Measurements from ENCODE around the gene PCNT. TPM values are rescaled to one million over a fixed set of nuclear protein-coding genes. Genes with fewer than 3 reads are reported as not detected.
A peak's percentile ranks its signal among the peaks of the same experiment; 100 is the strongest.
"Not testable (repeated sequence)": the region's sequence is repeated elsewhere in the genome, so short reads cannot be mapped to it uniquely, and the experiment has no call there.

Gene PCNT
- total RNA-seq, 2 donors from 2014 or later: 17.6 to 28.8 TPM

DNA sequence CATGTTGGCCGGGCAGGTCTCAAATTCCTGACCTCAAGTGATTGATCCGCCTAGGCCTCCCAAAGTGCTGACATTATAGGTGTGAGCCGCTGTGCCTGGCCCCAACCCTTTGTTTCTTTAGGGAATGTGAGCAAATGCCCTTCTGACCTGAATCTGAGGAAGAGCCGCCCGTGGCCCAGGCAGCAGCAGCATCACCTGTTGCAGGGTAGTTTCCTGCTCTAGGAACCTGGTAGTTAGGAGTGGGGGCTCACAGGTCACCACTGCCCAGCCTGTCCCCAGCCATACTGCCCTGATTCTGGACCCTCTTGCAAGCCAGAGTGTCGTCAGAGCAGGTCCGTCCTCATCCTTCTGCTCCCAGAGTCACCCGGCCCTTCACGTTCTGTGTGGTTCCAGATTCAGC, 24.8 kb upstream of the PCNT start:
- DNase-seq (no peak), ATAC-seq (no peak)
- intact Hi-C loops (cut with DNase I, micrococcal nuclease): no loop called here

DNA sequence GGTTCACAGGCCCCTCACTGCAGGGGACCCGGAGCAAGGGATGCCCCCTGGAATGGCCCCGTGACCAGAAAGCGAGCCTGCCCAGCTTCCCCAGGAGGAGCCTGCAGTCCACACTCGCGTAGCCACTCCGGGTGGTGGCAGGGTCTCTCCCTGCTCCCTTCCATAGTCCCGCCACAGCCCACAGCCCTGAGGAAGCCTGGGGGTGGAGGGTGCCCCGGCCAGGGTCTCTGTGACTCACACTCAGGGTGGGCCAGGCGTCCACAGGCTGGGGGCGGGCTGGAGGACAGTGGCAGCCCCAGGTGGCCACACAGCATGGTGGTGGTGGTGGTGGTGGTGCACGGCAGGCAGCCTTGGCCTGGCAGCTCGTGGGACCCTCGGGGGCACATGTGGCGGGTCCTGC, 22.2 kb upstream of the PCNT start:
- intact Hi-C loops (cut with DNase I, micrococcal nuclease): no loop called here
- DNase-seq (no peak), ATAC-seq (no peak)

DNA sequence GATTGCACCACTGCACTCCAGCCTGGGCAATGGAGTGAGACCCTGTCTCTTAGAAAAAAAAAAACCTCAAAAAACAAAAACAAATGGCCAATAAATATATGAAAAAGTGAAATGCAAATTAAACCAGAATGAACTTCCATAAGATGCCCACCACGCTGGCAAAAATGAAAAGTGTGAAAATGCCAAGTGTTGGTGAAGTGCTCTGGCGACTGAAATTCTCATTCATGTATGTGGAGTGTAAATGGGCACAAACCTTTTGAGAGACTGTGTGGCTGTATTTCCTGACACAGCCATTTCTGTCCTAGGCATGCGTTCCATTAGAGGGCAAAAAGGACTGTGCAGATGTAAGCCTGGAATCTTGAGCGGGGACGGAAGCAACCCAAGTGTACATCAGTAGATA, 19.5 kb upstream of the PCNT start:
- ATAC-seq (no peak), DNase-seq (no peak)
- intact Hi-C loops (cut with DNase I, micrococcal nuclease): no loop called here

DNA sequence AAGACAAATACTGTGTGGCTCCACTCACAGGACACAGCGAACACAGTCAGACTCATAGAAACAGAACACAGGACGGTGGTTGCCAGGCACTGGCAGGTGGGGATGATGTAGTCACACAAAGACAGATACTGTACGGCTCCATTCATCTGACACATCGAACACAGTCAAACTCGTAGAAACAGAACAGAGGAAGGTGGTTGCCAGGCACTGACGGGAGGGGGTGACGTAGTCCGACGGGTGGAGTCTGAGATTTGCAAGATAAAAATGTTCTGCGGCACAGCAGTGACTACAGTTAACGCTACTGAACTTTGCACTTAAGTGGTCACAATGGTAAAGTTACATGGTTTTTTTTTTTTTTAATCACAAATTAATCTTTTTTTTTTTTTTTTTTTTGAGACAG, 19.0 kb upstream of the PCNT start:
- no peak for DNase-seq
- peak; percentile 6 for ATAC-seq
- intact Hi-C loops (cut with DNase I, micrococcal nuclease): no loop called here

GRCh38 chr21:46307625-46308024, 16.3 kb upstream of the PCNT start:
- ATAC-seq: no peak
- DNase-seq: no peak
- intact Hi-C loops (cut with DNase I, micrococcal nuclease): no loop called here

DNA sequence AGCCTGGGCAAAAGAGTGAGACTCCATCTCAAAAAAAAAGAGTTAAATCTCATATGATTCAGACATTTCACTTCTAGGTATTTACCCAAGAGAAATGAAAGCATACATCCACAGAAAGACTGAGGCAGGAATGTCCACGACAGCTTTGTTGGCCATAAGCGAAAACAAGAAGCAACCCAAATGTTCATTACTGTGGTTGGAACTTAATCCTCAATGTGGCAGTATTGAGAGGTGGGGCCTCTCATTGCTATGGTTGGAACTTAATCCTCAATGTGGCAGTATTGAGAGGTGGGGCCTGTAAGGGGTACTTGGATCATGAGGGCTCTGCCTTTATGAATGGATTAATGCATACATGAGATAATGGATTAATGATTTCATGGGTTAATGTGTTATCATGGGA, 15.5 kb upstream of the PCNT start:
- DNase-seq (no peak), ATAC-seq (no peak)
- intact Hi-C loops (cut with DNase I, micrococcal nuclease): no loop called here

- ATAC-seq; DNase-seq; intact Hi-C loops (cut with DNase I, micrococcal nuclease): not testable (repeated sequence)
These were observed 13.7 kb upstream of the PCNT start for GRCh38 chr21:46310260-46310659.

DNA sequence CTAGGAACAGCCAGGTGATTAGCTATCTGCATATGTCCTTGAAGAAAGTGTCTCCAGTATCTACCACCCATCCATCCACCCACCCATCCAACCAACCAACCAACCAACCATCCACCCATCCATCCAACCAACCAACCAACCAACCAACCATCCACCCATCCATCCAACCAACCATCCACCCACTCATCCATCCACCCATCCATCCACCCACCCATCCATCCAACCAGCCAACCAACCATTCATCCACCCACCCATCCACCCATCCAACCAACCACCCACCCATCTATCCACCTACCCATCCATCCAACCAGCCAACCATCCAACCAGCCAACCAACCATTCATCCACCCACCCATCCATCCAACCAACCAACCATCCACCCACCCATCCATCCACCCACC, 12.4 kb upstream of the PCNT start:
- no peak for DNase-seq
- intact Hi-C loops (cut with DNase I, micrococcal nuclease): no loop called here
- ATAC-seq: no peak

DNA sequence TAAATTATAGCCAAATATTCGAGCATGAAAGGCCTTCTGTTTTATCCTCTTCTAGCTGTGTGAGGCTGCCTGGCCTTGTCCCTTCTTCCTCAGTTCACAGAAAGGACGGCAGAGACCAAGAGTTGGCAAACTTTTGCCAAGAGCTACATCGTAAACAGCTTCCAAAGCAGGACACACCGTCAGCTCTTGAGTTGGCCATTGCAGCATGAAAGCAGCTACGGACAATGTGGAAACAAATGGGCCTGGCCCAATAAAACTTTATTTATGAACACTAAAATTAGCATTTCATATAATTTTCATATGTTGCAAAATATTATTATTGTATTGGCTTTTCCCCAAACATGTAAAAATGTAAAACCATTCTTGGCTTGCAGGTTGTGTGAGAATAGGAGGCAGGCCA, 11.0 kb upstream of the PCNT start:
- DNase-seq (no peak), ATAC-seq (no peak)
- intact Hi-C loops (cut with DNase I, micrococcal nuclease): no loop called here

DNA sequence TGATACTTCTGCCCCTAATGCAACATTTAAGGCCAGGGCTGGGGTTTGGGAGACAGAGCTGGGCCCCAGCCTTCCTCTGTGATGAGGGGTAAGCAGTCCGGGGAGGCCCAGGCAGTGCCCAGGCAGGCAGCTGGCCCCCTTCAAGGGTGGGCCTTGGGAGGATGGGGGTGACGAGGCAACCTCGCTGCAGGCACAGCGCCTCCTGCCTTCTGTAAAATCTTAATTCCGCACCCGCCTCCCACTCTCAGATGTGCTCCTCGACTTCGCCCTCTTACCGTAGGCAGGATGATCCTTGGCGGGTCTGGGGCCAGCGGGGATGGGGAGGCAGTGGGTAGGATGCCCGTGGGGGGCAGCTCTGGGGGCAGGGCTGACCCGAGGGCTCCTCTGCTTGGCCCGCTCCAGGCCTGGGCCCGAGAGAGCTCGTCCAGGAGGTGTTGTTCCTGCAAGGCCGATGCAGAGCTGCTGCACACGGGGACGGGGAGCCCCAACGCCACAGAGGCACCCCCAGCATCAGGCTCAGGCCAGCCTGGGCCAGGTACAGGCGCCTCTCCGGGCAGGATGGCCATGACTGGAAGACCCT, 9.4 kb upstream of the PCNT start:
- ATAC-seq (no peak), DNase-seq (no peak)
- intact Hi-C loops (cut with DNase I, micrococcal nuclease): no loop called here

DNA sequence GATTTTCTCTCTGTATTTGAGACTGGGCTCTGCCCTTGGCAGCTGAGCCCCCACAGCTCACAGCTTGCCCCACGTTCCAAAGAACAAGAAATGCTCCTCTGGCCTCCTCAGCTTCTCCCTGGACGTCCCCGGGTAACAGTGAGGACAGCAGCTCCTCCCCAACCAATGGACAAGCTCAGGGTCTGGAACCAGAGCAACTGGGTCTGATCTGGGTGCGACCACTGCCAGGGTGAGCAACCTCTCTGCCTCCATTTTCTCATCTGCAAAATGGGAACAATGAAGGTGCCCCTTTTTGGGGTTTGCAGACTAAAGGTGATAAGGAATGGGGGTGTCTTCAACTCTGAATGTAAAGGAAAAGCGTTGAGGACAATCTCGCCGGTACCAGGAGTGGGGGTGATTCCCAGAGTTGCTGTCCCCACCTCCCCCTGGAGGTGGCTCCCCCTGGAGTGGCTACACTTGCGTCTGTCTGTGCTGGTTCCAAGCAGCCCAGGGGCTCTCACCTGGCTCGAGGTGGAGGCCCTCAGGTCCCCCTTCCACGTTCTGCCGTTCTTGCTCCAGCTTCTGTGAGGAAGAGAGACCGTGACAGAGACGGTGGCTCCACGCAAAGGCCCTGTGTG, 7.1 kb upstream of the PCNT start:
- ATAC-seq: no peak
- intact Hi-C loops (cut with DNase I, micrococcal nuclease): no loop called here
- DNase-seq: no peak

- peak; percentile 89 for ATAC-seq
- intact Hi-C loops (cut with DNase I, micrococcal nuclease): no loop called here
- peak; percentile 73 to 74 for DNase-seq
These were observed 6.1 kb upstream of the PCNT start for GRCh38 chr21:46317710-46318463.

DNA sequence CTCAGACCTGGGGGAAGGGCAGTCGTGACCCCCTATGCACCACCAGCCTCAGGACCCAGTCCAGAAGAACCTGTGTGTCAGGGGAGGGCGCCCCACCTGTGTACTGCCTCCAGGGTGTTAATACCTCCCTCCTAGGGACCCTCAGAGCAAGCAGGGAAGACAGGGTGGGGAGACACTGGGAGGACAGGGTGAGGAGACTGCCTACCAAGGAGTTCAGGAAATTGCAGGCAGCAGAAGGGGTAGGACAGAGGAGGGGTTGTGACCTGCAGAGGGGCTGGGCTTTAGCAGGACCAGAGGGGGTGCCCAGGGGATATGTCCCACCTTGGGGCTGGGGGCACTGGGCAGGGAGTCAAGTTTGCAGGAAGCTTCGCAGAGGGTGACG, 5.5 kb upstream of the PCNT start:
- intact Hi-C loops (cut with DNase I, micrococcal nuclease): no loop called here
- ATAC-seq: no peak
- no peak for DNase-seq

DNA sequence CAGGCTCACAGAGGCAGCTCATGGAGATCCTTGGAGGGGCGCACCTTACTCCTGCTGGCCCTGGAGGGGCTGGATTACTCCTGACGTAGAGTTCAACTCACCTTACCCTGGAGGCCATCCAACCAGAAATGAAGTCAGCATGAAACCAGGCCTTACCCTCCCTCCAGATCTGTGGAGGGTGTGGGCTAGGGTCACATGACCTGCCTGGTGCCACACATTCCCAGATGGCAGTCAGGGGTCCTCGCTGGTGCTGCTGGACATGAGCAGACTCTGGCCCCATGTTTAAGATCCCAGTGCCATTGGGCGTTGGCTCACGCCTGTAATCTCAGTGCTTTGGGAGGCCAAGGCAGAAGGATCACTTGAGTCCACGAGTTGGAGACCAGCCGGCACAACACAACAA, 4.8 kb upstream of the PCNT start:
- no peak for DNase-seq
- no peak for ATAC-seq
- intact Hi-C loops (cut with DNase I, micrococcal nuclease): no loop called here

DNA sequence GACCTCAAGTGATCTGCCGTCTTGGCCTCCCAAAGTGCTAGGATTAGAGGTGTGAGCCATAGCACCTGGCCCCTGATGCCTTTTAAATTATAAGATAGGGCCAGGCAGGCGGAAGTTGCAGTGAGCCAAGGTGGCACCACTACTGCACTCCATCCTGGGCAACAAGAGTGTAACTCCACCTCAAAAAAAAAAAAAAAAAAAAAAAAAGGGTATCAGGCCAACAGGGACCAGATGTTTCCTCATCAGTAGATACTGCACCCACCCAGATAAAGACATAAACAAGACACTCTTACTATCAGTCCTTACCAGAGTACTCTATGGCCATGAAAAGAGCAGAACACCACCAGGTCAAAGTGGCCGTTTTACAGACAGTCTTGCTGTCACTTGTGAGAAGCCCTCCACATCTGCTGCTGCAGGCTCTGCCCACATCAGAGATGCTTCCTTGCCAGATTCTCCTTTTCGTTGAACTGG, 3.6 kb upstream of the PCNT start:
- intact Hi-C loops (cut with DNase I, micrococcal nuclease): no loop called here
- DNase-seq: no peak
- no peak for ATAC-seq

GRCh38 chr21:46322351-46323226, 1.4 kb upstream of the PCNT start:
- intact Hi-C loops (cut with DNase I, micrococcal nuclease): no loop called here
- ATAC-seq (no peak), DNase-seq (peak in 1 of 2 donors; percentile 40)

DNA sequence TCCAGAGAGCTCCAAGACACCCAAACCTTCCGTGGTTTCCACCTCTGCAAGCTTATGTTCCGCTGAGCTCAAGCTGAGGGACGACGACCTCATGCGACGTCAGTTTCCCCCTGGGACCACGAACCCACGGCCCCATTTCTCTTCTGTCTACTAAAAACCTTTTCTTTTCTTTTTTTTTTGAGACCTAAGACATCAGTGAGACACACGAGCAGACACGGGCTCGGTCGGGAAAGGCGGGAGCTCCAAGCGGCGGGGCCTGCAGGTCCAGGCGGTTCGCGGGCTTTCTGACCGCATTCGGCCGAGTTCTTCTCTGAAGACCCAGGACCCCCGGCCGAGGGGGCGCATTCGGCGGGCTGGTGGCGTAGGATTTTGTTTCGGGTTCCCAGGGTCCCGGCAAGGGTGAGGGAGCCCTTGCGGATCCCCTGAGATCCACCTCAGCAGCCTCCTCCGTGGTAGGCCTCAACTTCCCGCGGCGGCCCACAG, 688 bp upstream of the PCNT start:
- ATAC-seq (no peak), DNase-seq (no peak)
- intact Hi-C loops (cut with DNase I, micrococcal nuclease): no loop called here

DNA sequence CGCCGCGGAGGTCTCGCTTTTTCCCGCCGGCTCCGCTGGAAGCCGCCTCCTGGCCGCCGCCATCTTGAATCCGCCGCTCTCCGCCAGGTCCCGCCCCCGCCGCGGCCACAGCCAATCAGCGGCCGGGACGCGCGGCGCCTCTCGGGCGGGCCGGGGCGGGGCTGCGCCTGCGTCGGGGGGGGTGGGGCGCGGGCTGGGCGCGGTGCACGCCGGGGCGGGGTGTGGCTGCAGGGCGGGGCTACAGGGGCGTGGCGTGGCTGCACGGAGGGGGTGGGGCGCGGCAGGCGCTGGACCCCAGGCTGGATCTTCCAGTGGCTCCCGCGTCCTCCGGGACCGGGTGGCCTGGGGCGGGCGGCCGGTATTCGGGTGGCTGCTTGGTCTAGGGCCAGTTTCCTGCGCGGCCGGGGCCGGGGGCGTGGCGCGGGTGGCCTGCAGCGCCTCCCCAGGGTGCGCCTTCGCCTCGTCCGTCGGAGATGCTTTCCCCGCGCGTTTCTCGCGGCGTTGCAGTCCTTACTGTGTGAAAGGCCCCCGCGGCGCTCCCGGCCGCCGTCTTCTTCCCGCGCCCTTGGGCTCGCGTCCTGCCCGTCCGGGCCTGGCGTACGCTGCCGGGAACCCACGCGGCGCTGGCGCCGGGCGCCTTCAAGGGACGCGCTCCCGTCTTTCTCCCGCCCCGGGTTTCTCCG, 575 bp downstream of the PCNT start:
- intact Hi-C loops (cut with DNase I, micrococcal nuclease): no loop called here
- DNase-seq (peak; percentile 83 to 90), ATAC-seq (peak; percentile 77)

All from left colon (tissue), 2 donors.